MM.1S (cell line): ENCODE measurements around the gene DHRS3.

Experiments used
- CTCF ChIP-seq: fragments of 300-600 bp; sonication (generic); IDR thresholded peaks from 2 replicates; pipeline ENCODE4 v1.5.1; 2016; ENCODE audit warnings: antibody characterized with exemption, low read length, mixed read lengths
- EZH2 ChIP-seq: fragments of 300-600 bp; sonication (generic); optimal IDR thresholded peaks from 2 replicates; pipeline ENCODE3; 2017; ENCODE audit warnings: low read depth, mild to moderate bottlenecking, antibody characterized with exemption, low read length, mixed read lengths

GRCh38 chr1:12539705-12540579 is 78.1 kb downstream of the DHRS3 start:
- TF ChIP-seq CTCF = no peak
- no peak for TF ChIP-seq EZH2
